Upper lobe of left lung (tissue), 4 donors: ENCODE data around the gene HSP90AA1.
"Not testable (repeated sequence)": the region's sequence is repeated elsewhere in the genome, so short reads cannot be mapped to it uniquely, and the experiment has no call there.

ENCODE experiments used
- CTCF ChIP-seq, 6 experiments: fragments of 450-650 bp in 4 of 6; fragments of 200-600 bp in 2 of 6; sonication (generic) in 2 of 6; IDR thresholded peaks; one replicate each; pipeline ENCODE4 v1.5.1; 2016 to 2019; ENCODE audit warnings: antibody characterized with exemption in 6 of 6
- EP300 ChIP-seq, 4 donors: sonication (generic); formaldehyde crosslinking; IDR thresholded peaks; one replicate each; pipeline ENCODE4 v1.5.1; 2017; ENCODE audit warnings: antibody characterized with exemption in 4 of 4, control low read depth in 2 of 4
- POLR2A ChIP-seq, 4 donors: fragments of 450-650 bp; IDR thresholded peaks; one replicate each; pipeline ENCODE4 v1.5.1; 2016 to 2017; ENCODE audit warnings: antibody characterized with exemption in 4 of 4, mild to moderate bottlenecking in 2 of 4
- POLR2AphosphoS5 ChIP-seq, 2 donors: sonication (generic); formaldehyde crosslinking; IDR thresholded peaks; one replicate each; pipeline ENCODE4 v1.5.1; 2017; ENCODE audit warnings: antibody characterized with exemption in 2 of 2

GRCh38 chr14:102135456-102135855 is 48.6 kb upstream of the HSP90AA1 start:
- TF ChIP-seq POLR2A, CTCF, POLR2AphosphoS5, EP300 (IDR thresholded peaks at IDR 0.05): not testable (repeated sequence)
